Measurements from ENCODE around the gene OSBPL9. TPM values are rescaled to one million over a fixed set of nuclear protein-coding genes. Genes with fewer than 3 reads are reported as not detected.

Gene OSBPL9
- total RNA-seq, 2 experiments from 2014 or later, result 51.1 to 56.1 TPM

DNA sequence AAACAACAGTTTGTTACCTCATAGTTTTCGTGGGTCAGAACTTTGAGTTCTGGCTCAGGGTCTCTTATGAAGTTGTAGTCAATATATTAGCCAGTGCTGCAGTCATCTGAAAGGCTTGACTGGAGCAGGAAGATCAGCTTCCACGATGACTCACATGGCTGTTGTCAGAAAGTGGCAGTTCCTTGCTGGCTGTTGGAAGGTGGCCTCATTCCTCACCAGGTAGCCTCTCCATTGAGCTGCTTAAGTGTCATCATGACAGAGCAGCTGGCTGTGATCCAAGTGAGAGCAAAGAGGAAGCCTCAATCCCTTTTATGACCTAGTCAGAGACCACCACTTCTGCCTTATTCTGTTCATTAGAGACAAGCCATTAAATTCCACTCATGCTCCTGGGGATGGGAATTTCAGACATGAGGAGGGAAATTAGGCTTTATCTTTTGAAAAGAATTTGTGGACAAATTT lies 5.6 kb downstream of the OSBPL9 start:
- H3K27ac Mint-ChIP-seq, result no peak overlapping the region
- ATAC-seq (no peak), DNase-seq (peak; percentile 42)
- H3K4me3 Mint-ChIP-seq, result no peak overlapping the region
- TF ChIP-seq, protein P1, sequence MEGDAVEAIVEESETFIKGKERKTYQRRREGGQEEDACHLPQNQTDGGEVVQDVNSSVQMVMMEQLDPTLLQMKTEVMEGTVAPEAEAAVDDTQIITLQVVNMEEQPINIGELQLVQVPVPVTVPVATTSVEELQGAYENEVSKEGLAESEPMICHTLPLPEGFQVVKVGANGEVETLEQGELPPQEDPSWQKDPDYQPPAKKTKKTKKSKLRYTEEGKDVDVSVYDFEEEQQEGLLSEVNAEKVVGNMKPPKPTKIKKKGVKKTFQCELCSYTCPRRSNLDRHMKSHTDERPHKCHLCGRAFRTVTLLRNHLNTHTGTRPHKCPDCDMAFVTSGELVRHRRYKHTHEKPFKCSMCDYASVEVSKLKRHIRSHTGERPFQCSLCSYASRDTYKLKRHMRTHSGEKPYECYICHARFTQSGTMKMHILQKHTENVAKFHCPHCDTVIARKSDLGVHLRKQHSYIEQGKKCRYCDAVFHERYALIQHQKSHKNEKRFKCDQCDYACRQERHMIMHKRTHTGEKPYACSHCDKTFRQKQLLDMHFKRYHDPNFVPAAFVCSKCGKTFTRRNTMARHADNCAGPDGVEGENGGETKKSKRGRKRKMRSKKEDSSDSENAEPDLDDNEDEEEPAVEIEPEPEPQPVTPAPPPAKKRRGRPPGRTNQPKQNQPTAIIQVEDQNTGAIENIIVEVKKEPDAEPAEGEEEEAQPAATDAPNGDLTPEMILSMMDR (IDR thresholded peaks at IDR 0.05), result no peak
- no peaks in the 10 kb centered on the region for H3K36me3 Mint-ChIP-seq (ENCODE audit: low read depth)
- ChIA-PET CTCF (interaction anchor here (1.4 kb wide), 1 partner anchor 12 kb away, joined by 3 read pairs; no protein-coding TSS in a partner anchor), POLR2A (no interaction called here)
- H3K4me1 Mint-ChIP-seq (ENCODE audit: low read depth), result peaks cover 39% of the 10 kb centered on the region
- no peaks in the 10 kb centered on the region for H3K27me3 Mint-ChIP-seq
- no peaks in the 10 kb centered on the region for H3K9me3 Mint-ChIP-seq
- intact Hi-C loops (cut with micrococcal nuclease), result no loop called here

DNA sequence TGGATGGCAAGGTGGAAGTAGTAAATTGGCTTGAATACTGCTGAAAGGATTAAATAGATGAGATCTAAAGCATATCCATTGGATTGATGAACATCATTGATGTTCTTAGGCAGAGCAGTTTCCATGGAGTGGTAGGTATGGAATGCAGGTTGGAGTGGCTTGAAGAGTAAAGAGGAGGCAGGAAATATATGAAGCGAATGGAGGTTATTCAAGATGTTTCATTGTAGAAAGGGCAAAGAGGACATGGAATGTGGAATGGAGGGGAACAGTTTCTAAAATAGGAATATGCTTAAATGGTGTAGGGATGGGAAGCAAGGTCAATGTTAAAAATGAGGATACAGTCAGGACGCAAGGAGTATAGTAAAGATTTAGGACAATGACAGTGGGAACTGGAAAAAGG lies 6.1 kb downstream of the OSBPL9 start:
- Mint-ChIP-seq H3K27ac (no peak overlapping the region), H3K9me3 (no peaks in the 10 kb centered on the region), H3K4me3 (no peak overlapping the region), H3K36me3 (ENCODE audit: low read depth) (no peaks in the 10 kb centered on the region), H3K27me3 (no peaks in the 10 kb centered on the region), H3K4me1 (ENCODE audit: low read depth) (peaks cover 37% of the 10 kb centered on the region)
- no peak for ATAC-seq
- intact Hi-C loops (cut with micrococcal nuclease), result no loop called here
- POLR2A ChIA-PET, result no interaction called here
- TF ChIP-seq, protein P1 (IDR thresholded peaks at IDR 0.05), result no peak
- CTCF ChIA-PET, result interaction anchor here (1.4 kb wide), 1 partner anchor 13 kb away, joined by 3 read pairs; no protein-coding TSS in a partner anchor
- DNase-seq, result no peak

DNA sequence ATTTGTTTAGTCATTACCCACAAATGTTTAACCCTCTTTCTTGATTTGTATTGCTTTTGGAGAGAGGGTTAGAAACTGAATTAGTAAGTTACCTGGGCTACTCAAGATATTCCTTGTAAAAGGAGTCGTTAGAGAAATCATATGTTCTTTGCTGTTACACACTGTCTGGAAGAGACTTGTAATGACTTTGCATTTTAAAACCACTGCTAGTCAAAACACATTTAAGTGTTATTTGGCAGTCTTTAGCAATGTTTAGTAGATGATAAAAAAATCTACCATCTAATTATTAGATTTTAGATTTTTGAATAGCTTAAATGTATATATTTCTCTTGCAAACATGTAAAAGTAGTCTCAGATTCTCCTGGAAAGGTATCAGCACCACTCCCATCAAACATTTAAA lies 6.6 kb downstream of the OSBPL9 start:
- Mint-ChIP-seq H3K4me3 (no peak overlapping the region), H3K27me3 (no peaks in the 10 kb centered on the region), H3K27ac (no peak overlapping the region), H3K36me3 (ENCODE audit: low read depth) (no peaks in the 10 kb centered on the region), H3K4me1 (ENCODE audit: low read depth) (peaks cover 35% of the 10 kb centered on the region), H3K9me3 (no peaks in the 10 kb centered on the region)
- ATAC-seq, result no peak
- intact Hi-C loops (cut with micrococcal nuclease), result no loop called here
- CTCF ChIA-PET, result interaction anchor here (1.4 kb wide), 1 partner anchor 13 kb away, joined by 3 read pairs; no protein-coding TSS in a partner anchor
- POLR2A ChIA-PET, result interaction anchor here (1.2 kb wide), 1 partner anchor 104 kb away, joined by 3 read pairs; the partner anchor contains the start of gene EPS15
- TF ChIP-seq, protein P1 (IDR thresholded peaks at IDR 0.05), result no peak
- DNase-seq, result no peak

DNA sequence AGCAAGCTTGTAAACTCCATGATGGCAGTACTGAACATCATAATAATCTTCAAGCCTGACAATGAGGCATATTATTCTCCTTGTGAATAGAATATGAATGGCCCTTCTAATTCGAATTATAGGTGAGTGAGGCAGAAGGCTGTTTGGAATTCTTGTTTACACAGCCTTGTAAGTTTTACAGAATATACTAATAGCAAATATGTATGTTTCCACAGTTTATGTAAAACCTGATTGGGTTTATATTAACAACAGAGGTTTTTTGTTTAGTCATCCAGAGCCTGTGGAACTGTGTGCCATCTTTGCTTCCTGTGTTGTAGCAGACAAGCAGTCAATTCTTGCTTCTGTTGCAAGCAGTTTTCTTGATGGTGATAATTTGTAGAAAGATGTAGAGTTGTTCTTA lies 8.0 kb downstream of the OSBPL9 start:
- Mint-ChIP-seq H3K36me3 (ENCODE audit: low read depth) (no peaks in the 10 kb centered on the region), H3K4me3 (no peak overlapping the region), H3K27ac (no peak overlapping the region), H3K9me3 (no peaks in the 10 kb centered on the region), H3K4me1 (ENCODE audit: low read depth) (peaks cover 31% of the 10 kb centered on the region), H3K27me3 (no peaks in the 10 kb centered on the region)
- TF ChIP-seq, protein P1 (IDR thresholded peaks at IDR 0.05), result no peak
- ATAC-seq (no peak), DNase-seq (no peak)
- intact Hi-C loops (cut with micrococcal nuclease), result no loop called here
- POLR2A ChIA-PET, result interaction anchor here (1.2 kb wide), 1 partner anchor 106 kb away, joined by 3 read pairs; the partner anchor contains the start of gene EPS15
- CTCF ChIA-PET, result no interaction called here

DNA sequence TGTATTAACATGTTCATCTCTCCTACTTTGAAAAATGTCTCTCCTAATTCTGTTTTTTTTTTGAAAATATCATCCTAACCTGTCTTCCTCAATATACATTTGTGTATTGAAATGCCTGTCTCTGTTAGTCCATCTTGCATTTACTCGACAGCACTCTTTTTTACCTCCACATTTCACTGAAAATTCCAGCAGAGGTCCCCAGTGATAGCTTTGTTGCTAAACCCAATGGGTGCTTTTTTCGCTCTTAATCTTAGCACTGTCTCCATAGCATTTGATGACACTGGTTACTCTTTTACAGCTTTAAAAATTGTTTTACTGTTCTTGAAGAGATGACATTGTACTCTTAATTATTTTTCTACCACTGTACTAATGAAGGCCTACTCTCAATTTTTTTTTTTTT lies 10.8 kb downstream of the OSBPL9 start:
- Mint-ChIP-seq H3K4me3 (no peak overlapping the region), H3K36me3 (ENCODE audit: low read depth) (no peaks in the 10 kb centered on the region), H3K27ac (no peak overlapping the region), H3K27me3 (no peaks in the 10 kb centered on the region), H3K4me1 (ENCODE audit: low read depth) (peaks cover 18% of the 10 kb centered on the region), H3K9me3 (no peaks in the 10 kb centered on the region)
- ChIA-PET CTCF (interaction anchor here (1.2 to 2.0 kb wide), 5 partner anchors 10 to 331 kb away, joined by 4 to 6 read pairs (median 4); no protein-coding TSS in a partner anchor), POLR2A (interaction anchor here (0.7 kb wide), 1 partner anchor 141 kb away, joined by 3 read pairs; no protein-coding TSS in a partner anchor)
- DNase-seq (no peak), ATAC-seq (no peak)
- intact Hi-C loops (cut with micrococcal nuclease), result no loop called here
- TF ChIP-seq, protein P1 (IDR thresholded peaks at IDR 0.05), result peak; percentile 33

All from activated CD8-positive, alpha-beta T cell treated with anti-CD3 and anti-CD28 coated beads for 36 hours (primary cell).